GM12865 (cell line): Measurements from ENCODE around the gene RANBP10.

Source experiments
- DNase-seq: peaks from one replicate; pipeline ENCODE4 v3.0.0; 2010; ENCODE audit warnings: low read depth
- H3K4me3 ChIP-seq: 2 replicates; pipeline ENCODE4 v1.5.1; 2011; ENCODE audit warnings: mild to moderate bottlenecking, low read depth, low read length, control low read depth
- CTCF ChIP-seq: IDR thresholded peaks from 2 replicates; pipeline ENCODE4 v1.5.1; 2011; ENCODE audit warnings: low read length, control low read depth, low read depth, inconsistent platforms; ENCODE audit not compliant: insufficient read depth; ENCODE audit errors: missing control alignments

RANBP10 gene

GRCh38 chr16:67718668-67719047 lies 87.7 kb downstream of the RANBP10 start:
- H3K4me3 ChIP-seq, result peak overlapping the region; percentile 77
- DNase-seq, result peak; percentile 25
- TF ChIP-seq CTCF, result no peak

- DNase-seq, result no peak
- H3K4me3 ChIP-seq, result no peak overlapping the region
- TF ChIP-seq CTCF, result no peak
Measured at GRCh38 chr16:67716097-67716496, 90.3 kb downstream of the RANBP10 start.

GRCh38 chr16:67714522-67714921 lies 91.8 kb downstream of the RANBP10 start:
- no peak for DNase-seq
- no peak for TF ChIP-seq CTCF
- H3K4me3 ChIP-seq, result no peak overlapping the region

- no peak for DNase-seq
- no peak for TF ChIP-seq CTCF
- H3K4me3 ChIP-seq, result no peak overlapping the region
Measured at GRCh38 chr16:67713647-67714273, 92.6 kb downstream of the RANBP10 start.

GRCh38 chr16:67710607-67711006 lies 95.8 kb downstream of the RANBP10 start:
- H3K4me3 ChIP-seq, result no peak overlapping the region
- DNase-seq, result no peak
- no peak for TF ChIP-seq CTCF

- no peak for DNase-seq
- no peak for TF ChIP-seq CTCF
- no peak overlapping the region for H3K4me3 ChIP-seq
Measured at GRCh38 chr16:67709050-67709449, 97.3 kb downstream of the RANBP10 start.

GRCh38 chr16:67708368-67708771 lies 98.0 kb downstream of the RANBP10 start:
- DNase-seq, result no peak
- no peak for TF ChIP-seq CTCF
- no peak overlapping the region for H3K4me3 ChIP-seq
